Measurements from ENCODE around the gene LRIT1.

LRIT1 gene

GRCh38 chr10:84254552-84255478 is 13.5 kb upstream of the LRIT1 start:
- no peak for DNase-seq (ENCODE audit: low spot score)

GRCh38 chr10:84248794-84249193 is 7.4 kb upstream of the LRIT1 start:
- no peak for DNase-seq (ENCODE audit: low spot score)

- no peak for DNase-seq (ENCODE audit: low spot score)
Measured at GRCh38 chr10:84247496-84247895, 6.2 kb upstream of the LRIT1 start.

- no peak for DNase-seq (ENCODE audit: low spot score)
Measured at GRCh38 chr10:84244651-84245270, 3.4 kb upstream of the LRIT1 start, which contains the start of gene RGR. RGR (plus strand) TSS chr10:84245053; CDS start chr10:84245091, 38 bp downstream.

GRCh38 chr10:84243759-84244158 is 2.4 kb upstream of the LRIT1 start:
- DNase-seq (ENCODE audit: low spot score), result no peak

GRCh38 chr10:84238909-84239308 is 2.4 kb downstream of the LRIT1 start:
- DNase-seq (ENCODE audit: low spot score), result no peak

- peak; percentile 96 for DNase-seq (ENCODE audit: low spot score)
Measured at GRCh38 chr10:84237199-84238051, 3.9 kb downstream of the LRIT1 start.

GRCh38 chr10:84236807-84237198 is 4.5 kb downstream of the LRIT1 start:
- no peak for DNase-seq (ENCODE audit: low spot score)

GRCh38 chr10:84235096-84235495 is 6.2 kb downstream of the LRIT1 start:
- no peak for DNase-seq (ENCODE audit: low spot score)

GRCh38 chr10:84234479-84234878 is 6.9 kb downstream of the LRIT1 start:
- no peak for DNase-seq (ENCODE audit: low spot score)

- no peak for DNase-seq (ENCODE audit: low spot score)
Measured at GRCh38 chr10:84233940-84234339, 7.4 kb downstream of the LRIT1 start.

GRCh38 chr10:84232376-84232775 is 9.0 kb downstream of the LRIT1 start:
- DNase-seq (ENCODE audit: low spot score), result no peak

- DNase-seq (ENCODE audit: low spot score), result no peak
Measured at GRCh38 chr10:84230359-84230758, 11.0 kb downstream of the LRIT1 start.

GRCh38 chr10:84227810-84228209 is 13.5 kb downstream of the LRIT1 start:
- DNase-seq (ENCODE audit: low spot score), result no peak

GRCh38 chr10:84226616-84227015 is 14.7 kb downstream of the LRIT1 start:
- DNase-seq (ENCODE audit: low spot score), result no peak

- DNase-seq (ENCODE audit: low spot score), result no peak
Measured at GRCh38 chr10:84225427-84226173, 15.7 kb downstream of the LRIT1 start, which contains the start of gene LRIT2. LRIT2 (minus strand) TSS chr10:84225544; CDS start chr10:84225520, 24 bp downstream.

GRCh38 chr10:84224411-84225028 is 16.8 kb downstream of the LRIT1 start:
- DNase-seq (ENCODE audit: low spot score), result peak; percentile 76

GRCh38 chr10:84221916-84222315 is 19.4 kb downstream of the LRIT1 start:
- no peak for DNase-seq (ENCODE audit: low spot score)

- DNase-seq (ENCODE audit: low spot score), result no peak
Measured at GRCh38 chr10:84217746-84218145, 23.6 kb downstream of the LRIT1 start.

GRCh38 chr10:84216834-84217233 is 24.5 kb downstream of the LRIT1 start:
- no peak for DNase-seq (ENCODE audit: low spot score)

GRCh38 chr10:84214612-84215235 is 26.6 kb downstream of the LRIT1 start:
- DNase-seq (ENCODE audit: low spot score), result peak; percentile 75

Measured in iPS-NIHi11 (cell line).